ENCODE measurements around the gene MOB3C.

GRCh38 chr1:46587069-46587468 is 29.5 kb downstream of the MOB3C start:
- TF ChIP-seq ATF2 (IDR thresholded peaks at IDR 0.05; ENCODE audit: low read length) = no peak
- TF ChIP-seq CTCF (IDR thresholded peaks at IDR 0.05 in 2 of 3, conservative IDR thresholded peaks at IDR 0.05 in 1 of 3; ENCODE audit: control insufficient read depth in 2 of 3, extremely low read depth in 1 of 3, insufficient read depth in 1 of 3, low read depth in 3 of 3, low read length in 3 of 3) = no peak
- no peak for TF ChIP-seq SIN3A (IDR thresholded peaks at IDR 0.05; ENCODE audit: low read depth, low read length)
- no peak for TF ChIP-seq MEF2A (IDR thresholded peaks at IDR 0.05; ENCODE audit: insufficient read depth, low read depth, low read length)
- no peak for TF ChIP-seq POLR2AphosphoS5 (IDR thresholded peaks at IDR 0.05; ENCODE audit: low read length)
- TF ChIP-seq NFYA (IDR thresholded peaks at IDR 0.05; ENCODE audit: borderline replicate concordance, low read depth, low read length) = no peak
- TF ChIP-seq, protein P1, sequence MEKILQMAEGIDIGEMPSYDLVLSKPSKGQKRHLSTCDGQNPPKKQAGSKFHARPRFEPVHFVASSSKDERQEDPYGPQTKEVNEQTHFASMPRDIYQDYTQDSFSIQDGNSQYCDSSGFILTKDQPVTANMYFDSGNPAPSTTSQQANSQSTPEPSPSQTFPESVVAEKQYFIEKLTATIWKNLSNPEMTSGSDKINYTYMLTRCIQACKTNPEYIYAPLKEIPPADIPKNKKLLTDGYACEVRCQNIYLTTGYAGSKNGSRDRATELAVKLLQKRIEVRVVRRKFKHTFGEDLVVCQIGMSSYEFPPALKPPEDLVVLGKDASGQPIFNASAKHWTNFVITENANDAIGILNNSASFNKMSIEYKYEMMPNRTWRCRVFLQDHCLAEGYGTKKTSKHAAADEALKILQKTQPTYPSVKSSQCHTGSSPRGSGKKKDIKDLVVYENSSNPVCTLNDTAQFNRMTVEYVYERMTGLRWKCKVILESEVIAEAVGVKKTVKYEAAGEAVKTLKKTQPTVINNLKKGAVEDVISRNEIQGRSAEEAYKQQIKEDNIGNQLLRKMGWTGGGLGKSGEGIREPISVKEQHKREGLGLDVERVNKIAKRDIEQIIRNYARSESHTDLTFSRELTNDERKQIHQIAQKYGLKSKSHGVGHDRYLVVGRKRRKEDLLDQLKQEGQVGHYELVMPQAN (conservative IDR thresholded peaks at IDR 0.05) = no peak
- no peak for TF ChIP-seq NBN (IDR thresholded peaks at IDR 0.05)
- TF ChIP-seq GABPA (IDR thresholded peaks at IDR 0.05; ENCODE audit: low read depth) = no peak
- TF ChIP-seq PAX5 (IDR thresholded peaks at IDR 0.05; ENCODE audit: borderline replicate concordance, low read depth, low read length) = no peak
